Neuronal stem cell (in vitro differentiated cells): ENCODE data around the gene ZDHHC3.

Experiments
- DNase-seq: peaks from one replicate; pipeline ENCODE4 v3.0.0-alpha.2; 2013; ENCODE audit warnings: low spot score
- H2AFZ ChIP-seq: one replicate; pipeline ENCODE4 v1.6.1; 2013; ENCODE audit warnings: mild to moderate bottlenecking, low read length, inconsistent platforms
- H2AK5ac ChIP-seq: 2 replicates; pipeline ENCODE4 v1.6.1; 2013; ENCODE audit warnings: low read depth, mild to moderate bottlenecking, inconsistent platforms, low read length, moderate library complexity, mixed read lengths
- H2BK120ac ChIP-seq: 2 replicates; pipeline ENCODE4 v1.6.1; 2013; ENCODE audit warnings: low read depth, mild to moderate bottlenecking, inconsistent platforms, low read length, moderate library complexity, mixed read lengths
- H2BK12ac ChIP-seq: one replicate; pipeline ENCODE4 v1.6.1; 2013; ENCODE audit warnings: low read length, inconsistent platforms
- H2BK15ac ChIP-seq: 2 replicates; pipeline ENCODE4 v1.6.1; 2013; ENCODE audit warnings: mild to moderate bottlenecking, low read length, inconsistent platforms, mixed read lengths
- H2BK5ac ChIP-seq: one replicate; pipeline ENCODE4 v1.6.1; 2013; ENCODE audit warnings: inconsistent platforms, mild to moderate bottlenecking, low read length, moderate library complexity
- H3K14ac ChIP-seq: one replicate; pipeline ENCODE4 v1.6.1; 2013; ENCODE audit warnings: low read length, inconsistent platforms
- H3K18ac ChIP-seq: 2 replicates; pipeline ENCODE4 v1.6.1; 2013; ENCODE audit warnings: low read length, inconsistent platforms
- H3K23ac ChIP-seq: 2 replicates; pipeline ENCODE4 v1.6.1; 2013; ENCODE audit warnings: low read depth, mild to moderate bottlenecking, mixed read lengths, low read length, inconsistent platforms; ENCODE audit not compliant: poor library complexity
- H3K27ac ChIP-seq: replicated peaks from 3 replicates; pipeline ENCODE4 v1.5.1; 2013; ENCODE audit warnings: low read length, inconsistent platforms
- H3K27me3 ChIP-seq, 3 experiments: 2 replicates each; pipeline ENCODE4 v1.6.1; 2013; ENCODE audit warnings: low read length in 3 of 3, mild to moderate bottlenecking in 2 of 3, inconsistent platforms in 1 of 3, low read depth in 1 of 3, mixed read lengths in 1 of 3, moderate library complexity in 1 of 3; ENCODE audit not compliant: control insufficient read depth in 3 of 3, insufficient read depth in 3 of 3
- H3K36me3 ChIP-seq, 2 donors: replicated peaks in 1 of 2; 2 replicates each; pipeline ENCODE4 v1.6.1; 2013; ENCODE audit warnings: low read length in 2 of 2; ENCODE audit not compliant: control insufficient read depth in 2 of 2, insufficient read depth in 2 of 2
- H3K4ac ChIP-seq: 2 replicates; pipeline ENCODE4 v1.6.1; 2013; ENCODE audit warnings: inconsistent platforms, mild to moderate bottlenecking, low read length, moderate library complexity
- H3K4me1 ChIP-seq, 2 donors: 1 replicate in 1 of 2; 2 replicates in 1 of 2; pipeline ENCODE4 v1.6.1; 2013; ENCODE audit warnings: low read length in 2 of 2, low read depth in 1 of 2; ENCODE audit not compliant: control insufficient read depth in 2 of 2, insufficient read depth in 1 of 2
- H3K4me2 ChIP-seq: one replicate; pipeline ENCODE4 v1.6.1; 2013; ENCODE audit warnings: mild to moderate bottlenecking, low read length, inconsistent platforms; ENCODE audit not compliant: insufficient read depth, poor library complexity, severe bottlenecking
- H3K4me3 ChIP-seq, 2 donors: 2 replicates each; pipeline ENCODE4 v1.5.1; 2013; ENCODE audit warnings: low read length in 2 of 2, mild to moderate bottlenecking in 2 of 2, inconsistent platforms in 1 of 2, moderate library complexity in 1 of 2
- H3K79me1 ChIP-seq: one replicate; pipeline ENCODE4 v1.6.1; 2013; ENCODE audit warnings: low read depth, mild to moderate bottlenecking, inconsistent platforms, low read length, moderate library complexity
- H3K9ac ChIP-seq: one replicate; pipeline ENCODE4 v1.6.1; 2013; ENCODE audit warnings: mild to moderate bottlenecking, low read depth, low read length, inconsistent platforms; ENCODE audit not compliant: poor library complexity
- H3K9me3 ChIP-seq, 2 donors: replicated peaks in 1 of 2; 2 replicates each; pipeline versions ENCODE3 to v1.6.1; 2013; ENCODE audit warnings: low read length in 2 of 2, mild to moderate bottlenecking in 2 of 2, inconsistent platforms in 1 of 2, low read depth in 1 of 2, mixed read lengths in 1 of 2, moderate library complexity in 1 of 2; ENCODE audit not compliant: control insufficient read depth in 2 of 2, insufficient read depth in 1 of 2
- H4K8ac ChIP-seq: one replicate; pipeline ENCODE4 v1.6.1; 2013; ENCODE audit warnings: low read depth, mild to moderate bottlenecking, inconsistent platforms, low read length, moderate library complexity
- H4K91ac ChIP-seq: one replicate; pipeline ENCODE4 v1.6.1; 2013; ENCODE audit warnings: low read length, low read depth, mild to moderate bottlenecking, inconsistent platforms; ENCODE audit not compliant: poor library complexity
- WGBS, 2 donors: extraction: QIAGEN DNeasy Blood & Tissue Kit; methylation state at CpG; one replicate each; pipeline ENCODE4 v1.1.7; 2013; ENCODE audit warnings: missing lambda C conversion rate in 2 of 2, mixed read lengths in 1 of 2; ENCODE audit not compliant: insufficient read length in 2 of 2, insufficient replicate concordance in 1 of 2; ENCODE audit errors: extremely low coverage in 2 of 2; 5-methylcytosine and 5-hydroxymethylcytosine counted together

The ZDHHC3 gene

GRCh38 chr3:44883999-44884431, 92.0 kb downstream of the ZDHHC3 start:
- Histone ChIP-seq H2BK15ac (no peak overlapping the region), H4K91ac (no peak overlapping the region), H2BK120ac (no peak overlapping the region), H3K14ac (no peak overlapping the region), H3K4me1 (no peaks in the 10 kb centered on the region), H3K4me2 (no peak overlapping the region), H2AK5ac (no peak overlapping the region), H3K18ac (no peak overlapping the region), H2AFZ (no peak overlapping the region), H3K23ac (no peak overlapping the region), H3K27ac (no peak overlapping the region), H3K36me3 (no peaks in the 10 kb centered on the region), H3K4me3 (no peak overlapping the region), H3K4ac (no peak overlapping the region), H3K79me1 (no peaks in the 10 kb centered on the region), H3K9me3 (no peaks in the 10 kb centered on the region), H4K8ac (no peak overlapping the region), H2BK12ac (no peak overlapping the region), H3K9ac (no peak overlapping the region), H3K27me3 (peaks cover 0 to 5% (median 0%) of the 10 kb centered on the region in 3 experiments), H2BK5ac (no peak overlapping the region)
- DNase-seq, result no peak
- no CpG with 5 or more reads among the region's 4 CpGs for WGBS, 2 donors

DNA sequence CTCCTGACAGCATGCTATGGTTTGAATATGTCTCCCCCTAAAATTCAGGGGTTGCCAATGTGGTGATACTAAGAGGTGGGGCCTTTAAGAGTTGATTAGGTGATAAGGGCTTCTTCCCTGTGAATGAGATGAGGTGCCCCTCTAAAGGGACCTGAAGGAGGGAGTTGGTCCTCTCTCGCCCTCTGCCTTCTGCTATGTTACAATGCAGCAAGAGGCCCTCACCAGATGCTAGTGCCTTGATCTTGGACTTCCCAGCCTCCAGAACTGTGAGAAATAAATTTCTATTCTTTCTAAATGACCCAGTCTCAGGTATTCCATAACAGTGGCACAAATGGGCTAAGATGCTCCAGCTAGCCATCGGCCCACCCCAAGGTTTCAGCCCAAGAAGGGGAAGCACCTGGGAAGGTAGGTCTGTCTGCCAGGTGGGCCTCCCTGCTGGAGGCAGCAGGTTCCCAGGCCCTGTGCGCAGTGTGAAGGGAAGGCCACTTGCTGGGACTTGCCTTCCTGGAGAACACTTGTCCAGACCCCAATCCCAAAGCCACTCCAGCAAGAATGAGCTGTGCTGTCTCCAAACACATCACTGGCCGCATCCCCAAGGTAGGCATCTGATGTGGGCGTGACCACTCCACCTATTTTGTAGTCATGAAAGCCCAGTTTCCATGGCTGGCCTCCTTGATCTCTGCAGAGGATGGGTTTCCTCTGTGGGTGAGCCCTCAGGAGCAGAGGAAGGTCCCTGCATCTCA, 92.6 kb downstream of the ZDHHC3 start:
- no peak overlapping the region for H2BK15ac ChIP-seq
- peaks cover 0 to 5% (median 0%) of the 10 kb centered on the region in 3 experiments for H3K27me3 ChIP-seq
- no peaks in the 10 kb centered on the region for H3K36me3 ChIP-seq
- no peak overlapping the region for H3K14ac ChIP-seq
- no peak overlapping the region for H3K9ac ChIP-seq
- H3K18ac ChIP-seq, result no peak overlapping the region
- H3K4me1 ChIP-seq, result no peaks in the 10 kb centered on the region
- no peak overlapping the region for H2BK5ac ChIP-seq
- no peak overlapping the region for H4K91ac ChIP-seq
- H3K79me1 ChIP-seq, result no peaks in the 10 kb centered on the region
- H2AFZ ChIP-seq, result no peak overlapping the region
- no CpG with 5 or more reads among the region's 5 CpGs for WGBS, 2 donors
- no peak overlapping the region for H2AK5ac ChIP-seq
- peak overlapping the region; percentile 19 for H4K8ac ChIP-seq
- H2BK120ac ChIP-seq, result no peak overlapping the region
- H3K4me2 ChIP-seq, result no peak overlapping the region
- no peak overlapping the region for H3K4ac ChIP-seq
- no peak overlapping the region for H2BK12ac ChIP-seq
- DNase-seq, result no peak
- H3K4me3 ChIP-seq, result no peak overlapping the region
- no peak overlapping the region for H3K23ac ChIP-seq
- no peaks in the 10 kb centered on the region for H3K9me3 ChIP-seq
- H3K27ac ChIP-seq, result no peak overlapping the region

- H3K27me3 ChIP-seq, result no peaks in the 10 kb centered on the region
- H3K4me1 ChIP-seq, result no peaks in the 10 kb centered on the region
- no peak overlapping the region for H3K23ac ChIP-seq
- H2AK5ac ChIP-seq, result no peak overlapping the region
- DNase-seq, result no peak
- no peaks in the 10 kb centered on the region for H3K36me3 ChIP-seq
- H3K18ac ChIP-seq, result no peak overlapping the region
- H3K4me2 ChIP-seq, result no peak overlapping the region
- H3K9ac ChIP-seq, result no peak overlapping the region
- WGBS, 2 donors, result no CpG with 5 or more reads among the region's 2 CpGs
- no peak overlapping the region for H2BK120ac ChIP-seq
- no peak overlapping the region for H2BK15ac ChIP-seq
- H2BK12ac ChIP-seq, result no peak overlapping the region
- no peak overlapping the region for H3K4me3 ChIP-seq
- H3K79me1 ChIP-seq, result no peaks in the 10 kb centered on the region
- H3K27ac ChIP-seq, result no peak overlapping the region
- H3K9me3 ChIP-seq, result no peaks in the 10 kb centered on the region
- H4K8ac ChIP-seq, result no peak overlapping the region
- H2AFZ ChIP-seq, result peak overlapping the region; percentile 40
- H4K91ac ChIP-seq, result no peak overlapping the region
- no peak overlapping the region for H3K14ac ChIP-seq
- no peak overlapping the region for H2BK5ac ChIP-seq
- no peak overlapping the region for H3K4ac ChIP-seq
Measured at GRCh38 chr3:44880284-44880683, 95.7 kb downstream of the ZDHHC3 start.

GRCh38 chr3:44877333-44877732, 98.6 kb downstream of the ZDHHC3 start:
- Histone ChIP-seq H3K18ac (no peak overlapping the region), H4K8ac (no peak overlapping the region), H3K27me3 (no peaks in the 10 kb centered on the region), H3K9me3 (no peaks in the 10 kb centered on the region), H3K36me3 (peaks cover 0 to 21% of the 10 kb centered on the region in 2 donors), H2BK5ac (no peak overlapping the region), H3K23ac (no peak overlapping the region), H3K4me2 (no peak overlapping the region), H3K27ac (no peak overlapping the region), H2BK120ac (no peak overlapping the region), H4K91ac (no peak overlapping the region), H3K4me1 (no peaks in the 10 kb centered on the region), H2AFZ (no peak overlapping the region), H3K9ac (no peak overlapping the region), H3K79me1 (no peaks in the 10 kb centered on the region), H2BK15ac (no peak overlapping the region), H3K4me3 (no peak overlapping the region), H2AK5ac (no peak overlapping the region), H2BK12ac (no peak overlapping the region), H3K4ac (no peak overlapping the region), H3K14ac (no peak overlapping the region)
- no peak for DNase-seq
- WGBS, 2 donors, result no CpG with 5 or more reads among the region's 3 CpGs
